Measurements from ENCODE around the gene MGLL.

MGLL gene

DNA sequence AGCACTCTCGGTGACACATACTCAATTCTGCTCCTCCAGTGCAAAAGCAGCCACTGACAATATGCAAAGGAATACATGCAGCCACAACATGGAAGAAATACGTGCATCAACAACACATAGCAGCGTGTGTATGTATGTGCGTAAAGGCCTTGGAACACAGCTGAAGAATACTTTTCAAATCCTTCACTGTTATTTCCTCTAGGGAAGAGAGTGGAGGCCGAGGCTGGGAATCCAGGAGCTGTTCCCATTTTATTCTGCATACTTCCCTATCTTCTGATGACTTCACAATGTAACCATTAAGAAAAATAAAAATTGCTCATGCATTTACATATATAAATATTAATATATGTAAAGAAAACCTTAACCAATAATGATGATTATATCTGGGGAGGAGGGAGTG lies 36.6 kb upstream of the MGLL start:
- no peak overlapping the region for H2AFZ ChIP-seq (ENCODE audit: low read length)
- H3K4me1 ChIP-seq (ENCODE audit: insufficient read depth, low read length, severe bottlenecking), result peaks cover under 1% of the 10 kb centered on the region
- no peaks in the 10 kb centered on the region for H4K20me1 ChIP-seq (ENCODE audit: insufficient read depth, low read length)
- H3K4me3 ChIP-seq (ENCODE audit: low read depth, low read length, poor library complexity, severe bottlenecking), result no peak overlapping the region
- no peaks in the 10 kb centered on the region for H3K9me2 ChIP-seq (ENCODE audit: low read depth, low read length)
- H3F3A ChIP-seq (ENCODE audit: insufficient read depth, low read length), result no peaks in the 10 kb centered on the region
- TF ChIP-seq EZH2 (IDR thresholded peaks at IDR 0.05; ENCODE audit: borderline replicate concordance, low read length), result no peak
- TF ChIP-seq, protein P1, sequence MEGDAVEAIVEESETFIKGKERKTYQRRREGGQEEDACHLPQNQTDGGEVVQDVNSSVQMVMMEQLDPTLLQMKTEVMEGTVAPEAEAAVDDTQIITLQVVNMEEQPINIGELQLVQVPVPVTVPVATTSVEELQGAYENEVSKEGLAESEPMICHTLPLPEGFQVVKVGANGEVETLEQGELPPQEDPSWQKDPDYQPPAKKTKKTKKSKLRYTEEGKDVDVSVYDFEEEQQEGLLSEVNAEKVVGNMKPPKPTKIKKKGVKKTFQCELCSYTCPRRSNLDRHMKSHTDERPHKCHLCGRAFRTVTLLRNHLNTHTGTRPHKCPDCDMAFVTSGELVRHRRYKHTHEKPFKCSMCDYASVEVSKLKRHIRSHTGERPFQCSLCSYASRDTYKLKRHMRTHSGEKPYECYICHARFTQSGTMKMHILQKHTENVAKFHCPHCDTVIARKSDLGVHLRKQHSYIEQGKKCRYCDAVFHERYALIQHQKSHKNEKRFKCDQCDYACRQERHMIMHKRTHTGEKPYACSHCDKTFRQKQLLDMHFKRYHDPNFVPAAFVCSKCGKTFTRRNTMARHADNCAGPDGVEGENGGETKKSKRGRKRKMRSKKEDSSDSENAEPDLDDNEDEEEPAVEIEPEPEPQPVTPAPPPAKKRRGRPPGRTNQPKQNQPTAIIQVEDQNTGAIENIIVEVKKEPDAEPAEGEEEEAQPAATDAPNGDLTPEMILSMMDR (IDR thresholded peaks at IDR 0.05; ENCODE audit: low read length), result no peak
- H3K27ac ChIP-seq (ENCODE audit: low read depth, low read length, poor library complexity, severe bottlenecking), result no peak overlapping the region
- no peaks in the 10 kb centered on the region for H3K27me3 ChIP-seq (ENCODE audit: insufficient read depth, low read length)
- no peaks in the 10 kb centered on the region for H3K36me3 ChIP-seq (ENCODE audit: insufficient read depth, low read length)
- no peaks in the 10 kb centered on the region for H3K9me3 ChIP-seq (ENCODE audit: low read length)
- H3K4me2 ChIP-seq (ENCODE audit: low read length), result no peak overlapping the region
- H3K79me2 ChIP-seq (ENCODE audit: insufficient read depth, low read length), result no peaks in the 10 kb centered on the region
- no peak overlapping the region for H3K9ac ChIP-seq (ENCODE audit: low read length)

GRCh38 chr3:127858521-127858920 lies 36.2 kb upstream of the MGLL start:
- no peaks in the 10 kb centered on the region for H4K20me1 ChIP-seq (ENCODE audit: insufficient read depth, low read length)
- no peaks in the 10 kb centered on the region for H3K79me2 ChIP-seq (ENCODE audit: insufficient read depth, low read length)
- H2AFZ ChIP-seq (ENCODE audit: low read length), result no peak overlapping the region
- peaks cover 3% of the 10 kb centered on the region for H3K4me1 ChIP-seq (ENCODE audit: insufficient read depth, low read length, severe bottlenecking)
- no peak overlapping the region for H3K4me2 ChIP-seq (ENCODE audit: low read length)
- no peak overlapping the region for H3K9ac ChIP-seq (ENCODE audit: low read length)
- no peaks in the 10 kb centered on the region for H3K36me3 ChIP-seq (ENCODE audit: insufficient read depth, low read length)
- H3K4me3 ChIP-seq (ENCODE audit: low read depth, low read length, poor library complexity, severe bottlenecking), result no peak overlapping the region
- H3F3A ChIP-seq (ENCODE audit: insufficient read depth, low read length), result no peaks in the 10 kb centered on the region
- TF ChIP-seq EZH2 (IDR thresholded peaks at IDR 0.05; ENCODE audit: borderline replicate concordance, low read length), result no peak
- TF ChIP-seq, protein P1 (IDR thresholded peaks at IDR 0.05; ENCODE audit: low read length), result no peak
- no peaks in the 10 kb centered on the region for H3K27me3 ChIP-seq (ENCODE audit: insufficient read depth, low read length)
- no peaks in the 10 kb centered on the region for H3K9me3 ChIP-seq (ENCODE audit: low read length)
- no peaks in the 10 kb centered on the region for H3K9me2 ChIP-seq (ENCODE audit: low read depth, low read length)
- H3K27ac ChIP-seq (ENCODE audit: low read depth, low read length, poor library complexity, severe bottlenecking), result no peak overlapping the region

DNA sequence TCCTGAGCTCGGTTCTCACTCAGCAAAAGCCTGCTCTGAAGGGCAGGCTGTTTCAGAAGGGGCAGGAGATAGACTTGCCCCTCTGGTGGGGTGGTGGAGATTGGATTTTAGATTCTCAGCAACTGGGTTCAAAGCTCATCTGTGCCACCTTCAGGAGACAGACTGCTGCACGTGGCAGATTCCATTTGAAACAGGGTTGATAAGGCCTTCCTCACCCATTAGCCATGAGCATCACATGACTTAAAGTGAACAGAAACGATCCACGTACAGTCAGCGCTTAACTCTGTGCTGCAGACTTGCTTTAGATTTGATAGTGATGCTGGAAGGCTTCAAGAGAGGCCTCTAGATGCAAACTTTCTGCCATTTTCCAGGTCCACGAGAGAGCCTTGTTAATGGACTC lies 35.0 kb upstream of the MGLL start:
- Histone ChIP-seq H3K27ac (ENCODE audit: low read depth, low read length, poor library complexity, severe bottlenecking) (no peak overlapping the region), H3K4me3 (ENCODE audit: low read depth, low read length, poor library complexity, severe bottlenecking) (no peak overlapping the region), H4K20me1 (ENCODE audit: insufficient read depth, low read length) (no peaks in the 10 kb centered on the region), H3F3A (ENCODE audit: insufficient read depth, low read length) (no peaks in the 10 kb centered on the region), H3K9me3 (ENCODE audit: low read length) (no peaks in the 10 kb centered on the region), H3K36me3 (ENCODE audit: insufficient read depth, low read length) (no peaks in the 10 kb centered on the region), H3K9me2 (ENCODE audit: low read depth, low read length) (no peaks in the 10 kb centered on the region), H3K4me1 (ENCODE audit: insufficient read depth, low read length, severe bottlenecking) (peaks cover 3% of the 10 kb centered on the region), H2AFZ (ENCODE audit: low read length) (no peak overlapping the region), H3K4me2 (ENCODE audit: low read length) (no peak overlapping the region), H3K27me3 (ENCODE audit: insufficient read depth, low read length) (no peaks in the 10 kb centered on the region), H3K79me2 (ENCODE audit: insufficient read depth, low read length) (no peaks in the 10 kb centered on the region), H3K9ac (ENCODE audit: low read length) (no peak overlapping the region)
- TF ChIP-seq, protein P1 (IDR thresholded peaks at IDR 0.05; ENCODE audit: low read length), result peak; percentile 12; the same call in 1 of the 2 replicates
- TF ChIP-seq EZH2 (IDR thresholded peaks at IDR 0.05; ENCODE audit: borderline replicate concordance, low read length), result no peak

Data from OCI-LY1 (cell line).